Measurements from ENCODE around the gene TREM1.

The TREM1 gene

DNA sequence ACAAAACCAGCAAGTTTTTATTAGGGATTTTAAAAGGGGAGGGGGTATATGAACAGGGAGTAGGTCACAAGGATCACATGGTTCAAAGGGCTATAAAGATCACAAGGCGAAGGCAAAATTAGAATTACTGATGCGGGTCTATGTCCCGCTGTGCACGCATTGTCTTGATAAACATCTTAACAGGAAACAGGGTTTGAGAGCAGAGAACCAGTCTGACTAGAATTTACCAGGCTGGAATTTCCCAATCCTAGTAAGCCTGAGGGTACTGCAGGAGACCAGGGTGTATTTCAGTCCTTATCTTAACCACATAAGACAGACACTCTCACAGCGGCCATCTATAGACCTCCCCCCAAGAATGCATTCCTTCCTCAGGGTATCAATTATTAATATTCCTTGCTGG, 10.8 kb upstream of the TREM1 start:
- TF ChIP-seq TCF12 (IDR thresholded peaks at IDR 0.05; ENCODE audit: low read depth) (peak; percentile 45), TEAD4 (IDR thresholded peaks at IDR 0.05) (peak; percentile 53; the same call in 1 of the 2 replicates), CEBPB (IDR thresholded peaks at IDR 0.05) (peak; percentile 66), EP300 (IDR thresholded peaks at IDR 0.05; ENCODE audit: borderline replicate concordance) (peak; percentile 30; the same call in 1 of the 2 replicates)
- TF ChIP-seq, protein P1, sequence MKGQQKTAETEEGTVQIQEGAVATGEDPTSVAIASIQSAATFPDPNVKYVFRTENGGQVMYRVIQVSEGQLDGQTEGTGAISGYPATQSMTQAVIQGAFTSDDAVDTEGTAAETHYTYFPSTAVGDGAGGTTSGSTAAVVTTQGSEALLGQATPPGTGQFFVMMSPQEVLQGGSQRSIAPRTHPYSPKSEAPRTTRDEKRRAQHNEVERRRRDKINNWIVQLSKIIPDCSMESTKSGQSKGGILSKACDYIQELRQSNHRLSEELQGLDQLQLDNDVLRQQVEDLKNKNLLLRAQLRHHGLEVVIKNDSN (IDR thresholded peaks at IDR 0.05) = peak; percentile 55
- TF ChIP-seq, protein P2, sequence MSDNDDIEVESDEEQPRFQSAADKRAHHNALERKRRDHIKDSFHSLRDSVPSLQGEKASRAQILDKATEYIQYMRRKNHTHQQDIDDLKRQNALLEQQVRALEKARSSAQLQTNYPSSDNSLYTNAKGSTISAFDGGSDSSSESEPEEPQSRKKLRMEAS (IDR thresholded peaks at IDR 0.05) = 0 out of 2 replicates have a peak, but pooled peaks have one; percentile 12

DNA sequence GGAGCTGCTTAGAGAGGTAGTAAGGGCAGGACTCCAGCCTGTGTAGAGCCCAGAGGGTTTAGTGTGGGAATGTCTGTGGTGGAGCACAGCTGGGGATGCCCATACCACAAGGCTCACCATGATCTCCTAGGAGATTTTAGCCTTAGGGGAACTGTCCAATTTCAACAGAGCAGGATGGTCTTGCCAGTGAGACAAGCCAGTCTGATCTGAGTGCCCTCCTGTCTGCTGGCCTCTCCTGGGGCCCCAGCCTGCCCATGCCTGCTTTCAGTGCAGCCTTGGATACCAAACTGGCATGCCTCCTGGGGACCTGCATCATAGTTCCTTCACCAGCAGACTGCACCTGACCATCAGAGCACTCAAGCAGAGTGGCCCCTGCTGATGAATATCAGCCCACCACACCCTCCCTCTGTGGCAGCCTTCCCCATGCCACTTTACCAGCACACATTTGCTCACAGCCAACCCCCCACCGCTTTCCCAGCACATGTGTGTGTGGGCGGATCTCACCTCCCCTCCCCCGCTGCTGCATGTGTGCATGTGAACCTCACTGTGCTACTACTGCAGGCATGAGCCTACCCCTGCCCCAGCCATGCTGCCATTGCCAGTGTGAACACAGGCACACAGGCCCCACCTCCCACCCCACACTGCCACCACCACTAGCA, 7.9 kb upstream of the TREM1 start:
- TF ChIP-seq EGR1 (IDR thresholded peaks at IDR 0.05) (peak; percentile 64; the same call in 1 of the 2 replicates), FOXM1 (IDR thresholded peaks at IDR 0.05; ENCODE audit: borderline replicate concordance, low read depth) (no peak), CEBPB (IDR thresholded peaks at IDR 0.05) (no peak), TCF12 (IDR thresholded peaks at IDR 0.05; ENCODE audit: low read depth) (no peak), RAD21 (IDR thresholded peaks at IDR 0.05; ENCODE audit: low read depth) (no peak), NFIC (IDR thresholded peaks at IDR 0.05) (no peak), YY1 (IDR thresholded peaks at IDR 0.05; ENCODE audit: low read depth) (no peak), ZBTB7A (IDR thresholded peaks at IDR 0.05; ENCODE audit: low read depth) (no peak), EP300 (IDR thresholded peaks at IDR 0.05; ENCODE audit: borderline replicate concordance) (no peak)
- TF ChIP-seq, protein P3, sequence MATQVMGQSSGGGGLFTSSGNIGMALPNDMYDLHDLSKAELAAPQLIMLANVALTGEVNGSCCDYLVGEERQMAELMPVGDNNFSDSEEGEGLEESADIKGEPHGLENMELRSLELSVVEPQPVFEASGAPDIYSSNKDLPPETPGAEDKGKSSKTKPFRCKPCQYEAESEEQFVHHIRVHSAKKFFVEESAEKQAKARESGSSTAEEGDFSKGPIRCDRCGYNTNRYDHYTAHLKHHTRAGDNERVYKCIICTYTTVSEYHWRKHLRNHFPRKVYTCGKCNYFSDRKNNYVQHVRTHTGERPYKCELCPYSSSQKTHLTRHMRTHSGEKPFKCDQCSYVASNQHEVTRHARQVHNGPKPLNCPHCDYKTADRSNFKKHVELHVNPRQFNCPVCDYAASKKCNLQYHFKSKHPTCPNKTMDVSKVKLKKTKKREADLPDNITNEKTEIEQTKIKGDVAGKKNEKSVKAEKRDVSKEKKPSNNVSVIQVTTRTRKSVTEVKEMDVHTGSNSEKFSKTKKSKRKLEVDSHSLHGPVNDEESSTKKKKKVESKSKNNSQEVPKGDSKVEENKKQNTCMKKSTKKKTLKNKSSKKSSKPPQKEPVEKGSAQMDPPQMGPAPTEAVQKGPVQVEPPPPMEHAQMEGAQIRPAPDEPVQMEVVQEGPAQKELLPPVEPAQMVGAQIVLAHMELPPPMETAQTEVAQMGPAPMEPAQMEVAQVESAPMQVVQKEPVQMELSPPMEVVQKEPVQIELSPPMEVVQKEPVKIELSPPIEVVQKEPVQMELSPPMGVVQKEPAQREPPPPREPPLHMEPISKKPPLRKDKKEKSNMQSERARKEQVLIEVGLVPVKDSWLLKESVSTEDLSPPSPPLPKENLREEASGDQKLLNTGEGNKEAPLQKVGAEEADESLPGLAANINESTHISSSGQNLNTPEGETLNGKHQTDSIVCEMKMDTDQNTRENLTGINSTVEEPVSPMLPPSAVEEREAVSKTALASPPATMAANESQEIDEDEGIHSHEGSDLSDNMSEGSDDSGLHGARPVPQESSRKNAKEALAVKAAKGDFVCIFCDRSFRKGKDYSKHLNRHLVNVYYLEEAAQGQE (IDR thresholded peaks at IDR 0.05; ENCODE audit: low read depth) = peak; percentile 36; the same call in 1 of the 2 replicates

DNA sequence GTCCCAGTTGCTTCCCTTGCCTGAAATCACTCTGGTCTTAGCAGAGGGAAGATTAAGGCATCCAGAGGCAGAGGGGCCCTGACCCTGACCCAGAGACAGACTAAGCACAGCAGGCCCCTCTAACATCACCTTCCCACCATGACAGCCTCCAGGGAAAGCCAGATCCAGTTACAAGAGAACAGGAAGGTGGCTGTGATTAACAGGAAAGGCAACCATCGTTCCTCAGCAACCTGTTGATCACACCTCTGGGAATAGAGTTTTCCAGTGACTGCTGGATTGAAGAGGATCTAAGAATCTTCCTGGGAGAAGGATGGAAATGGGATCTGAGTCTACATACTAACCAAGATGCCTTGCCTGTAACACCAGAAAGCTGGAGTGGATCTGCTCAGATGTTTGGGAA, 5.2 kb upstream of the TREM1 start:
- TF ChIP-seq CEBPB (IDR thresholded peaks at IDR 0.05) (no peak), EP300 (IDR thresholded peaks at IDR 0.05; ENCODE audit: borderline replicate concordance) (no peak), FOXM1 (IDR thresholded peaks at IDR 0.05; ENCODE audit: borderline replicate concordance, low read depth) (no peak), ZBTB7A (IDR thresholded peaks at IDR 0.05; ENCODE audit: low read depth) (no peak), CREB1 (IDR thresholded peaks at IDR 0.05; ENCODE audit: low read depth) (no peak), TEAD4 (IDR thresholded peaks at IDR 0.05) (no peak), TAF1 (IDR thresholded peaks at IDR 0.05; ENCODE audit: low read depth) (no peak), TCF12 (IDR thresholded peaks at IDR 0.05; ENCODE audit: low read depth) (no peak), NFIC (IDR thresholded peaks at IDR 0.05) (no peak), EGR1 (IDR thresholded peaks at IDR 0.05) (no peak), RAD21 (IDR thresholded peaks at IDR 0.05; ENCODE audit: low read depth) (no peak), YY1 (IDR thresholded peaks at IDR 0.05; ENCODE audit: low read depth) (no peak)
- TF ChIP-seq, protein P3 (IDR thresholded peaks at IDR 0.05; ENCODE audit: low read depth) = no peak
- TF ChIP-seq, protein P2 (IDR thresholded peaks at IDR 0.05) = no peak
- TF ChIP-seq, protein P1 (IDR thresholded peaks at IDR 0.05) = no peak

DNA sequence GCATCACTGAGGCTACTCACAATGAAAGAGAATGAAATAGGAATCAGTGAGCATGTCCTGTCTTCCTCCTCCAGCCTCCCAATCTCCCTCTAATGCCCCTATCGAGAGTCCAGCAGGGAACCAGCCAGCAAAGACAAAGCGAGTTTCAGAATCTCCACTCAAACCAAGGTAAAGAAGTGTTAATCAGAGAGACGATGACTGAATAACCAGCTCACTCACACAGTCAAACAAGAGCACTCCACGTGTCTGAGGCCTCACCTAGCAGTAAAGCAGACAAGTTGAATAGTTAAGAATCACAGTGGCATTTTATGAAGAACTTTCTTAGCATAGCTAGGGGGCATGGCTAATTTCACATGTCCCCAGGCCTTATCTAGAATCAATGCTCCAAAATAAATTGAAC, 3.3 kb upstream of the TREM1 start:
- TF ChIP-seq CREB1 (IDR thresholded peaks at IDR 0.05; ENCODE audit: low read depth) = no peak
- TF ChIP-seq, protein P3 (IDR thresholded peaks at IDR 0.05; ENCODE audit: low read depth) = no peak
- no peak for TF ChIP-seq NFIC (IDR thresholded peaks at IDR 0.05)
- no peak for TF ChIP-seq CEBPB (IDR thresholded peaks at IDR 0.05)
- TF ChIP-seq FOXM1 (IDR thresholded peaks at IDR 0.05; ENCODE audit: borderline replicate concordance, low read depth) = no peak
- TF ChIP-seq TEAD4 (IDR thresholded peaks at IDR 0.05) = no peak
- TF ChIP-seq, protein P1 (IDR thresholded peaks at IDR 0.05) = no peak
- no peak for TF ChIP-seq EGR1 (IDR thresholded peaks at IDR 0.05)
- TF ChIP-seq TCF12 (IDR thresholded peaks at IDR 0.05; ENCODE audit: low read depth) = no peak
- no peak for TF ChIP-seq RAD21 (IDR thresholded peaks at IDR 0.05; ENCODE audit: low read depth)
- TF ChIP-seq TAF1 (IDR thresholded peaks at IDR 0.05; ENCODE audit: low read depth) = no peak
- no peak for TF ChIP-seq YY1 (IDR thresholded peaks at IDR 0.05; ENCODE audit: low read depth)
- no peak for TF ChIP-seq EP300 (IDR thresholded peaks at IDR 0.05; ENCODE audit: borderline replicate concordance)
- no peak for TF ChIP-seq ZBTB7A (IDR thresholded peaks at IDR 0.05; ENCODE audit: low read depth)
